H9 (cell line): Measurements from ENCODE around the gene MARCHF3. TPM values are rescaled to one million over a fixed set of nuclear protein-coding genes. Genes with fewer than 3 reads are reported as not detected.

Experiments used
- DNase-seq: peaks from one replicate; pipeline ENCODE4 v3.0.0-alpha.2; 2017
- H2AFZ ChIP-seq: one replicate; pipeline ENCODE4 v1.6.1; 2013; ENCODE audit warnings: mild to moderate bottlenecking, low read length, control low read depth, moderate library complexity
- H2AK5ac ChIP-seq: 2 replicates; pipeline ENCODE4 v1.6.1; 2013; ENCODE audit warnings: low read length, control low read depth, mixed read lengths; ENCODE audit not compliant: insufficient read length
- H2BK120ac ChIP-seq: one replicate; pipeline ENCODE4 v1.6.1; 2013; ENCODE audit warnings: low read depth, mild to moderate bottlenecking, low read length, control low read depth, inconsistent platforms; ENCODE audit not compliant: poor library complexity, severe bottlenecking
- H2BK12ac ChIP-seq: 2 replicates; pipeline ENCODE4 v1.6.1; 2013; ENCODE audit warnings: low read length, control low read depth, mixed read lengths, low read depth; ENCODE audit not compliant: insufficient read length
- H2BK15ac ChIP-seq: 2 replicates; pipeline ENCODE4 v1.6.1; 2013; ENCODE audit warnings: low read depth, low read length, control low read depth
- H2BK20ac ChIP-seq: one replicate; pipeline ENCODE4 v1.6.1; 2013; ENCODE audit warnings: low read depth, mild to moderate bottlenecking, low read length, control low read depth, inconsistent platforms; ENCODE audit not compliant: poor library complexity, severe bottlenecking
- H2BK5ac ChIP-seq: 2 replicates; pipeline ENCODE4 v1.6.1; 2013; ENCODE audit warnings: low read length, control low read depth, mixed read lengths; ENCODE audit not compliant: insufficient read length
- H3K14ac ChIP-seq: 2 replicates; pipeline ENCODE4 v1.6.1; 2013; ENCODE audit warnings: low read length, control low read depth; ENCODE audit not compliant: insufficient read depth
- H3K18ac ChIP-seq: 2 replicates; pipeline ENCODE4 v1.6.1; 2013; ENCODE audit warnings: low read depth, mild to moderate bottlenecking, mixed read lengths, low read length, control low read depth; ENCODE audit not compliant: insufficient read length
- H3K23ac ChIP-seq: 2 replicates; pipeline ENCODE4 v1.6.1; 2013; ENCODE audit warnings: low read length, control low read depth, mixed read lengths, low read depth; ENCODE audit not compliant: insufficient read length
- H3K23me2 ChIP-seq: 2 replicates; pipeline ENCODE4 v1.6.1; 2013; ENCODE audit warnings: low read depth, mild to moderate bottlenecking, mixed read lengths, low read length, control low read depth; ENCODE audit not compliant: insufficient read length, poor library complexity, severe bottlenecking
- H3K27ac ChIP-seq: 2 replicates; pipeline ENCODE4 v1.5.1; 2013; ENCODE audit warnings: low read length, control low read depth, mixed read lengths, low read depth; ENCODE audit not compliant: insufficient read length
- H3K27me3 ChIP-seq: 2 replicates; pipeline ENCODE4 v1.6.1; 2013; ENCODE audit warnings: low read length, control low read depth, inconsistent platforms; ENCODE audit not compliant: insufficient read depth
- H3K4ac ChIP-seq: 2 replicates; pipeline ENCODE4 v1.6.1; 2013; ENCODE audit warnings: low read depth, mild to moderate bottlenecking, control low read depth, inconsistent platforms, low read length, moderate library complexity
- H3K4me1 ChIP-seq: 2 replicates; pipeline ENCODE4 v1.6.1; 2013; ENCODE audit warnings: low read length, control low read depth, inconsistent platforms; ENCODE audit not compliant: insufficient read depth
- H3K4me2 ChIP-seq: 2 replicates; pipeline ENCODE4 v1.6.1; 2013; ENCODE audit warnings: low read length, control low read depth, mixed read lengths; ENCODE audit not compliant: insufficient read length, insufficient read depth
- H3K56ac ChIP-seq: 2 replicates; pipeline ENCODE4 v1.6.1; 2013; ENCODE audit warnings: low read depth, mild to moderate bottlenecking, mixed read lengths, low read length, control low read depth; ENCODE audit not compliant: insufficient read length
- H3K79me1 ChIP-seq: 2 replicates; pipeline ENCODE4 v1.6.1; 2013; ENCODE audit warnings: low read depth, mild to moderate bottlenecking, moderate library complexity, low read length, control low read depth, inconsistent platforms; ENCODE audit not compliant: insufficient read depth, poor library complexity, severe bottlenecking
- H3K79me2 ChIP-seq: 2 replicates; pipeline ENCODE4 v1.6.1; 2013; ENCODE audit warnings: low read length, control low read depth, inconsistent platforms; ENCODE audit not compliant: insufficient read depth
- H3K9ac ChIP-seq: 2 replicates; pipeline ENCODE4 v1.6.1; 2013; ENCODE audit warnings: low read length, control low read depth, mixed read lengths; ENCODE audit not compliant: insufficient read length; ENCODE audit errors: extremely low read depth
- H3K9me3 ChIP-seq: one replicate; pipeline ENCODE4 v1.6.1; 2013; ENCODE audit warnings: low read depth, low read length, inconsistent platforms; ENCODE audit not compliant: control insufficient read depth
- H3T11ph ChIP-seq: one replicate; pipeline ENCODE4 v1.6.1; 2013; ENCODE audit warnings: mild to moderate bottlenecking, low read length, control low read depth, inconsistent platforms
- H4K20me1 ChIP-seq: one replicate; pipeline ENCODE4 v1.6.1; 2013; ENCODE audit not compliant: control insufficient read depth, insufficient read length, insufficient read depth
- H4K5ac ChIP-seq: 2 replicates; pipeline ENCODE4 v1.6.1; 2013; ENCODE audit warnings: low read depth, mild to moderate bottlenecking, mixed read lengths, low read length, control low read depth; ENCODE audit not compliant: insufficient read length
- H4K8ac ChIP-seq: replicated peaks from 2 replicates; pipeline ENCODE4 v1.6.1; 2013; ENCODE audit warnings: low read length, control low read depth, mixed read lengths, low read depth; ENCODE audit not compliant: insufficient read length
- H4K91ac ChIP-seq: 2 replicates; pipeline ENCODE4 v1.6.1; 2013; ENCODE audit warnings: low read depth, mild to moderate bottlenecking, moderate library complexity, mixed read lengths, low read length, control low read depth; ENCODE audit not compliant: insufficient read length
- H3K27ac Mint-ChIP-seq, 3 experiments: 2 replicates in 2 of 3; 3 replicates in 1 of 3; pipeline ENCODE4 v1.8.0; 2020 to 2021; ENCODE audit warnings: mixed read lengths in 3 of 3, mild to moderate bottlenecking in 1 of 3, moderate library complexity in 1 of 3
- H3K27me3 Mint-ChIP-seq: 2 replicates; pipeline ENCODE4 v1.8.0; 2021; ENCODE audit warnings: low read depth, mild to moderate bottlenecking, moderate library complexity, mixed read lengths
- H3K36me3 Mint-ChIP-seq, 3 experiments: 2 replicates in 2 of 3; 3 replicates in 1 of 3; pipeline ENCODE4 v1.8.0; 2020 to 2021; ENCODE audit warnings: low read depth in 3 of 3, mixed read lengths in 3 of 3; ENCODE audit not compliant: insufficient read depth in 1 of 3
- H3K4me1 Mint-ChIP-seq, 2 experiments: 2 replicates each; pipeline ENCODE4 v1.8.0; 2020; ENCODE audit warnings: mixed read lengths in 2 of 2
- H3K4me3 Mint-ChIP-seq, 2 experiments: 2 replicates in 1 of 2; 3 replicates in 1 of 2; pipeline ENCODE4 v1.8.0; 2020 to 2021; ENCODE audit warnings: mild to moderate bottlenecking in 2 of 2, mixed read lengths in 2 of 2, moderate library complexity in 1 of 2
- H3K9me3 Mint-ChIP-seq, 2 experiments: 2 replicates in 1 of 2; 3 replicates in 1 of 2; pipeline ENCODE4 v1.8.0; 2020; ENCODE audit warnings: mild to moderate bottlenecking in 2 of 2, mixed read lengths in 2 of 2, moderate library complexity in 1 of 2
- CTCF ChIP-seq: fragments of 200-600 bp; sonication (generic); conservative IDR thresholded peaks from 3 replicates; pipeline ENCODE4 v1.8.0; 2021; ENCODE audit warnings: antibody characterized with exemption, mild to moderate bottlenecking
- WGBS: extraction: QIAGEN DNeasy Blood & Tissue Kit; methylation state at CpG from one replicate; pipeline ENCODE4 v1.1.7; 2013; ENCODE audit warnings: missing lambda C conversion rate, low lambda C conversion rate, mixed read lengths; ENCODE audit not compliant: insufficient read length; ENCODE audit errors: extremely low coverage; 5-methylcytosine and 5-hydroxymethylcytosine counted together
- total RNA-seq: library from RNA; stranded (reverse); gene quantifications from 2 replicates; pipeline ENCODE4 v1.2.1, GENCODE V29; 2021

MARCHF3 gene
- total RNA-seq, 1 experiment from 2014 or later: 17.7 TPM

DNA sequence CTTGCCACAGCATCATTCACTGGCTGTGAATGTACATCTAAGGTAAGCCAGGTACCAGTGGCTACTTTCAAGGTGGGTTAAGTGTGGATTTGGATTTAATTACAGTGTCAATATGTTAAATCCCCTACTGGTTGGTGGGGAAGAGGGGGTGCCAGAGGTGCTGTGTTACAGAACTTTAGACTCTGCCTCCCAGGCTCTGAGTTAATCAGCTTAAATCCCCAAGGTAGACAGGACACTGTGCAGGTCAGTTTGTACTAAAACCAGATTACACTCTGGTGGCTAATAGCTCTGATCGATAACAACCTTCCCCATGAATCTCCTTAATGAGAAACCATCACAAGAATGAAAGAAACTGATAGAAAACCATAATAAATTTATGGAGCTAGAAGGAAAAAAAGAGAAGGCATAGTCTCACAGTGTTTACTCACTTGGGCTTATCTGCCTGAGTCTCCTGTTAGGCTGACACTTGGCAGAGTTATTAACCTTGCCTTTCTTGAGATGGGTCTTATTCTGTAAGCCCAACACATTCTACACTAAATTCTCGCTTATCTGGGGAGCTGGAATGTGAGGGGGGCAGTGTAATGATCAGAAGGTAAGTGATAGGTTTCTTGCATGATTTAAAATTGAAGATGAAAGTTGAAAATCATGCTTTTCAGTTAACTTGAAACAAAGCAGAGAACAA is 146.7 kb downstream of the MARCHF3 start:
- Histone ChIP-seq H2BK15ac (no peak overlapping the region), H2AK5ac (no peak overlapping the region), H2BK5ac (no peak overlapping the region), H3K23me2 (no peaks in the 10 kb centered on the region), H2BK20ac (no peak overlapping the region), H3K4me2 (no peak overlapping the region), H4K8ac (no peak overlapping the region), H4K20me1 (no peaks in the 10 kb centered on the region), H3K9me3 (no peaks in the 10 kb centered on the region), H3K9ac (no peak overlapping the region), H3K27me3 (no peaks in the 10 kb centered on the region), H3K14ac (no peak overlapping the region), H3K27ac (no peak overlapping the region), H4K91ac (no peak overlapping the region), H3K4ac (no peak overlapping the region), H3K79me1 (no peaks in the 10 kb centered on the region), H3K56ac (no peak overlapping the region), H2BK120ac (no peak overlapping the region), H3K18ac (no peak overlapping the region), H4K5ac (no peak overlapping the region), H3K79me2 (no peaks in the 10 kb centered on the region; the same call in 1 of the 2 replicates), H3T11ph (no peak overlapping the region), H3K23ac (no peak overlapping the region), H2BK12ac (no peak overlapping the region), H2AFZ (no peak overlapping the region), H3K4me1 (no peaks in the 10 kb centered on the region; the same call in 1 of the 2 replicates)
- H3K27ac Mint-ChIP-seq: no peak overlapping the region
- no peaks in the 10 kb centered on the region for H3K9me3 Mint-ChIP-seq
- WGBS: no CpG with 5 or more reads among the region's 2 CpGs
- TF ChIP-seq CTCF: no peak
- no peak overlapping the region for H3K4me3 Mint-ChIP-seq
- no peak for DNase-seq
- H3K27me3 Mint-ChIP-seq: no peaks in the 10 kb centered on the region
- H3K36me3 Mint-ChIP-seq: peaks cover 0 to 3% (median 0%) of the 10 kb centered on the region in 3 experiments; a peak in 2 of 7 replicates
- H3K4me1 Mint-ChIP-seq: peaks cover 3 to 10% of the 10 kb centered on the region in 2 experiments; a peak in 3 of 4 replicates
